Measurements from ENCODE around the gene SMIM35.
A peak's percentile ranks its signal among the peaks of the same experiment; 100 is the strongest.
"Not testable (repeated sequence)": the region's sequence is repeated elsewhere in the genome, so short reads cannot be mapped to it uniquely, and the experiment has no call there.

The SMIM35 gene

DNA sequence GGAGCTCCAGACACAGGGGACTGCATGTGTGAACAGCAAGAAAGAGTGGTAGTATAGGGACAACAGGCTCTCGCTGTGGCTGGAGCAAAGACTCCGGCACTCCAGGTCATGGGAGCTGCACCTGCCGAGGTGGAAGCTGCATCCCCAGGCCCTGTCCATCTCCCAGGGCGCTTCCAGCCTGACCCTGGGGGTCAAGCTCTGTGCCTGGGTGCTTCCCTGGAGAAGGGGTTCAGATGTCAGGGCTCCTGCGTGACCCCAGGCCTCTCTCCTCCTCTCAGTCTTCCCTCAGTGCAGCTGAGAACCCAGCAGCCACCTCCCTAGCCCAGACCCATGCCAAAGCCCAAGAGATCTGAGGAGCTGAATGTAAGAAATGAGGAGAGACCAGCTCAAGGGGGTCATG lies 6.5 kb downstream of the SMIM35 start:
- DNase-seq (ENCODE audit: low spot score), result no peak

- DNase-seq (ENCODE audit: low spot score), result no peak
Observed at GRCh38 chr11:118079491-118079890, 7.3 kb downstream of the SMIM35 start.

GRCh38 chr11:118078911-118079411 lies 7.8 kb downstream of the SMIM35 start:
- DNase-seq (ENCODE audit: low spot score), result no peak

- peak; percentile 75 for DNase-seq (ENCODE audit: low spot score)
Observed at GRCh38 chr11:118076754-118077281, 9.9 kb downstream of the SMIM35 start, which contains the start of gene TMPRSS4. TSS of gene TMPRSS4 (plus strand) at chr11:118077078. CDS start at chr11:118077303, 225 bp downstream.

DNA sequence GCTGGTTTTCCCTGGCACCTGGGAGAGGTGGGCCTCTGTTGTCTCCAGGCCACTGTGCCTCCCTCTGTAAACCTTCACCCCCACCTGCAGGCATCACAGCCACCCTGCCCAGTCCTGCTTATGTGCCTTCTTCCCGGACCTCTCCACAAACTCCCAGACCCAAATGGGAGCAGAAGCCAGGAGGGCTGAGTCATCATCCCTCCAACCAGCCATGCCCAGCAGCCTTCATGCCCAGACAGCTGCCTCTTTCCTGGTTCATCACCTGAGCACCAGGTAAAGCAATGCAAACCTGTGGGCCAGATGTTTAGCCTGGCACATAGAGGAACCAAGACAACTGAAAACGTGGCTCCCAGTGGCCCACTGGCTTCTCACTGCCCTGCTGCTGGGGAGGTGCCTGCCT lies 12.0 kb downstream of the SMIM35 start:
- DNase-seq (ENCODE audit: low spot score), result no peak

- no peak for DNase-seq (ENCODE audit: low spot score)
Observed at GRCh38 chr11:118074091-118074685, 12.6 kb downstream of the SMIM35 start.

GRCh38 chr11:118073554-118073953 lies 13.2 kb downstream of the SMIM35 start:
- no peak for DNase-seq (ENCODE audit: low spot score)

DNA sequence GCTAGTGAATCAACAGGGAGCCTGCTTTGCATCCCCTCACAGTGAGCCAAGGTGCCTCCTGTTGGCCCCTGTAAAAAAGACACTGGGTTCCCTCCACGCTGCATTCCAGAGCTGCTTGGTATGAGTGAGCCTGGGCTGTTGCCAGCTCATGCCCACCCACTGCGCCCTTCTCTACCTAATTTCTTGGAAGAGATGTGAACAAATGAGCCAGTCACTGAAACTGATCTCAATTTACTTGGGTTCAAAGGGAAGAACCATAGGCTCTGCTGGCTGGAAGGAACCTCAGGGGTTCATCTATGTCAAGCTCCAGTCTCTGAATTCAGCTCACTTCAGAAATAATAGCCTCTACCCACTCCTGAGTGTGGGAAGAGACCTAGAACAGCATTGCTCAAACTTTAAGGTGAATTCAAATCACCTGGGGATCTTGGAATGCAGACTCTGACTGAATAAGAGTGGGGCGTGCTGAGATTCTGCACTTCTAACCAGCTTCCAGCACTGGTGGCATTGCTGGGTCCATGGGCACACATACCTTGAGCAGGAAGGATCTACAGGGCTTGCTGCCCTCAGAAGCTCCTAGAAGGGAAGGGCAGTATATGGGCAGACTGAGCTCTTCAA lies 15.2 kb downstream of the SMIM35 start:
- DNase-seq (ENCODE audit: low spot score), result peak; percentile 35

- DNase-seq (ENCODE audit: low spot score), result no peak
Observed at GRCh38 chr11:118068945-118069612, 17.7 kb downstream of the SMIM35 start.

DNA sequence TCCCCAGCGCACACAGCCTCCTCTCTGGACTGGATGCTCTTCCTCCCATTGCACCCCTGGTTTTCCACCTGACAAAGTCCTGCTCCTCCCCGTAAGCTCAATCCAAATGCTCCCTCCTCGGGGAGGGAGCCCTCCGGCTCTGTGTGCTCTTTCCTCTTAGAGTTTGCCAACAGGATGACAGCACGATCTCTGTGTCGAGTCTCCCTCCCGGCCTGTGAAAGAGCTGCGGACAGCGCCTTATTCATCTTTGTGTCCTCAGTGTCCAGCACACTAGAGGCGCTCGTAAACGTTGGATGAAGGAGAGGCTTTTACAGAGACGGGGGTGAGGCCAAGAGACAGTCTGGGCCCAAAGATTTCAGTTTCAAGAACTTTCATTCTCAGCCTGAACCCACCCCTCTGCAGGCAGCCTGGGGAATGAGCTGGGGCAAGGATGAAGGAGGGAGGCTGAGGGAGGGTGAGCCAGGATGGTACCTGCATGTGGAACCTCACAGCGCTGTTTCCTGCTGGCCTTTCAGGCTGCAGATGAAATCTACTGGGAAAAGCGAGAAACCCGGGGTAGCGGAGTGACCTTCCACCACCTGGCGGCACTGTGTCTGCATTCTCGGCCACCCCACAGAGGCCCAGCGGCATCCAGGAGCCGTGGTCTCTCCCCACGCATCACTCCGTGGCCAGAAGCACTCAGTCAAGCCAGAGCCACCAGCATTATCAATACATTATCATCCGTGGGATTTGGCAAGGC lies 18.4 kb downstream of the SMIM35 start:
- DNase-seq (ENCODE audit: low spot score), result peak; percentile 68

DNA sequence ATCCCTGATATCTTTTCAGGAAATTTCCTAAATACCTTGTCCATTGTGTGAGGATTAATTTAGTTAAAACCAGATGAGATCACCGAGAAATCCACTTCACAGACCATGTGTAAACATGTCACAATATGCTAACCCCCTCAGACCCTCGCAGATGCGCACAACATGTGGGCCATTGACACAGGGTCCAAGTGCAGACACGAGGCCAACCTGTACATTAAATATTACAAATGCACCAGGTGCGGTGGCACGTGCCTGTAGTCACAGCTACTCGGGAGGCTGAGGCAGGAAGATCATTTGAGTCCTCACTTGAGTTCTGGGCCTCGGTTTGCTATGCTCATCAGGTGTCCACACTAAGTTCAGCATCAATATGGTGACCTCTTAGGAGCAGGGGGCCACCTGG lies 19.8 kb downstream of the SMIM35 start:
- DNase-seq (ENCODE audit: low spot score), result no peak

- DNase-seq (ENCODE audit: low spot score), result no peak
Observed at GRCh38 chr11:118065384-118065783, 21.4 kb downstream of the SMIM35 start.

DNA sequence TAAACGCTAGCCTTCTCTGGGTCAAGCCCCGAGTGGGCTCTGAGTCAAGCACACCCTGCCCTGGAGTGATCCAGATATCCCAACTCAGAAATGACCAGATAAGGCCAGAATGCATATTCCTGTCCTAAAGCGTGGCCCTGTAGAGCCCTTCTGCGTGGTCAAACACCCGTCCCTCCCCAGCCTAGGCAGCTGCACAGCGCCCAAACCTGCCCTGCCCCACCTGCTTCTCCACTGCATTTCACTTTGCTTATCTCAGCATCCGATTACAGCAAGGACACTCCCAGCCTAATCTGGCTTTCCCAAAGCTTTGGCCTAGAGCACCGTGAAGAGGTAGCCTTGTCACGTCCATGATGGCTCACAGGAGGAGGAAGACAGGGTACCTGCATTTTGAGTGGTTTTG lies 21.8 kb downstream of the SMIM35 start:
- no peak for DNase-seq (ENCODE audit: low spot score)

DNA sequence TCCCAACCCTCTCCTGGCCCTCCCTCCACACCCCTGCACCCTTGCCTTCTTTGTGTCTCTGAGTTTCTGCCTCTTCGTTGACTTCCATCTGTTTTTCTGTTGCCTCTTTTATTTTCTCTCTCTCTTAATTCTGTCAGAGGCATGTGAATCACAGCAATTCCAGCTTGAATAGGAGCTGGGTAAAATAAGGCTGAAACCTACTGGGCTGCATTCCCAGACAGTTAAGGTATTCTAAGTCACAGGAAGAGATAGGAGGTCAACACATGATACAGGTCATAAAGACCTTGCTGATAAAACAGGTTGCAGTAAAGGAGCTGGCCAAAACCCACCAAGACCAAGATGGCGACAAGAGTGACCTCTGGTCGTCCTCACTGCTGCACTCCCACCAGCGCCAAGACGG lies 24.1 kb downstream of the SMIM35 start:
- DNase-seq (ENCODE audit: low spot score), result not testable (repeated sequence)

DNA sequence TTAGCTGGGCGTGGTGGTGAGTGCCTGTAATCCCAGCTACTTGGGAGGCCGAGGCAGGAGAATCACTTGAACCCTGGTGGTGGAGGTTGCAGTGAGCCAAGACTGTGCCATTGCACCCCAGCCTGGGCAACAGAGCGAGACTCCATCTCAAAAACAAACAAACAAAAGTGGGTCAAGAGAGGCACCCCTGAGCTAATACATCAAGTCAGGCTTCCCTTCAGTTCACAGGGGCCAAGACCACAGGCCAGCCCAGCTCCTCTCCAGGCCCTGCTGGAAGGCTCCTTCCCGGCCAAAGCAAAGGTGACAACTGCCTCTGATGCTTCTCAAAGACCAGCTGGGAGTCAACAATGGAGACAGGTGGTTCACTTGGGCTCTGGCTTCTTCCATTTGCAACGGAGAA lies 24.6 kb downstream of the SMIM35 start:
- DNase-seq (ENCODE audit: low spot score), result not testable (repeated sequence)

DNA sequence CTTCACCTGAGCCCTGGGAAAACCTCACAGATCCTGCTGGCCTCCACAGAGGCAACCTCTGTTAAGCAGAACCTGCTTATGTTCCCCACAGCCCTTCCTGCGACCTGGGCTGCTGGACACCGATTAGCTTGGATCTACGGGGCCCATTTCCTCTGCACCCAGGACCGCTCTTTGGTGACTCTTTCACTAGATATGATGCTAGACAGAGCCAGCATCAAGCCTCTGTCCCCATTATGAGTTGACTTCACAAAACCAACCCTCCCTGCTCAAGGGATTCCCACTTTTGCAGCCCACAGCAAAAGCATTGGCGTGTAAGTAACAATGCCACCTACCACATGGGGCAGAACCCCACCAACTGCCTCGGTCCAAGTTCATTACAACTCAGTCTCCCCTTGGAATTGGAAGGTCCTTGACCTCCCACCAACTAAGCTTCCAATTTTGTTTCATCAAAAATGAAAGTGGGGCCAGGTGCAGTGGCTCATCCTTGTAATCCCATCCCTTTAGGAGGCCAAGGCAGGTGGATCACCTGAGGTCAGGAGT lies 25.1 kb downstream of the SMIM35 start:
- no peak for DNase-seq (ENCODE audit: low spot score)

DNA sequence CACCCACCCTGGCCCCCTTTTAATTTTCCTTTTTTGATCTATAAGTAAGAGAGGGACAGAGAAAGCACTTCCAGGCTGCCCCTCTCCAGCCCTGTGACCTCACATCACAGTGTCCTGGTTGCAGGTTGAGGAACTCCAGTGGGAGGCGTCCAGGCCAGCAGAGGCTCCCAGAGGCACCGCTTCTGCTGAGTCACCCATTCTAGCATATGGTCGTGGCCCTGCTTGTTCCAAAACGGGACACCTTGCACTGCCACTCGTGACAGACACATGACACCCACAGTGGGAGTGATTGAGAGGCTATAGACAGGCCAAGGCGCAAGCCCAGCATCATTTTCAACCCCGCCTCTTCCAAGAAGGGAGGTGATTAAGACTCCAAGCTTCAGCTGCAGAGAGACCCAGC lies 25.9 kb downstream of the SMIM35 start:
- DNase-seq (ENCODE audit: low spot score), result no peak

GRCh38 chr11:118060081-118060661 lies 26.6 kb downstream of the SMIM35 start:
- DNase-seq (ENCODE audit: low spot score), result no peak

DNA sequence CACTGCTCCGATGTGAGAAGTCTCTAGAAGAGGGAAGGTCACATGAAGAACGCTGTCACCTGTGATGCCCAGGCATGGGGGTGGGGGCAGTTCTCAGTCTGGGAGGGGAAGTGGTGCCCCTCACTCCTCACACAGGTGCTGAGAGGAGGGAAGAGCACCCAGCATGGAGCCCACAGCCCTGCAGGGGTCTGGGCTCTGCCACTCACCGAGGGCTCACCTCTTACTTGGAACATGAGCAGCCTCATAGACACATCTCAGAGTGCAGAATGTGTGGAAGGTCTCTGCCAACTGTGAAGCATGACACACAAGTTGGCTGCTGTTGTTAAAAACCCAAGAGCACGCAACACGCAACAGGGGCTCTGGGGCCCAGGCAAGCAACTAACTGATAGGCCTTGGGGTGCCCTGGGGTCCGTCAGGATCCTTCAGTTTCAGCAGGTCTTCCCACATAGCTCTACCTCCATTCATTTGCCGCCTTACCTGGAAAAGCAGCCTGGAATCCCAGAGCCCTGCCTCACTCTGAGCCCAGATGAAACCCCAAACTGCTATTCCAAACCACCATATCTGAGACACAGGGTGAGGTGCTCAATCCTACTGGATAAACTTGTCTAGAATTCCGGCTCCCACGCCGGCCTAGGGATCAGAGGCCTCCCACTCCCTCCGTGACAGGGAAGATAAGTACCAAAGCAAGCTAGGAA lies 27.4 kb downstream of the SMIM35 start:
- no peak for DNase-seq (ENCODE audit: low spot score)

- no peak for DNase-seq (ENCODE audit: low spot score)
Observed at GRCh38 chr11:118058311-118059245, 28.2 kb downstream of the SMIM35 start.
